Neural cell (in vitro differentiated cells): ENCODE results near the gene SECTM1.

Experiments used
- CTCF ChIP-seq: fragments of 450-650 bp; IDR thresholded peaks from 2 replicates; pipeline ENCODE4 v1.5.1; 2014; ENCODE audit warnings: antibody characterized with exemption, mild to moderate bottlenecking, moderate library complexity; ENCODE audit not compliant: poor library complexity, severe bottlenecking
- EP300 ChIP-seq: fragments of 450-650 bp; conservative IDR thresholded peaks from 2 replicates; pipeline ENCODE4 v1.6.1; 2014; ENCODE audit warnings: antibody characterized with exemption, mild to moderate bottlenecking, moderate library complexity; ENCODE audit not compliant: poor library complexity, severe bottlenecking
- EZH2 ChIP-seq: fragments of 200-600, 300-800 bp; shearing (Covaris generic), sonication (generic); IDR thresholded peaks from 2 replicates; pipeline ENCODE4 v1.6.1; 2014; ENCODE audit warnings: antibody characterized with exemption, low read length, borderline replicate concordance, mild to moderate bottlenecking; ENCODE audit not compliant: insufficient read depth, poor library complexity, severe bottlenecking
- MXI1 ChIP-seq: fragments of 450-650 bp; conservative IDR thresholded peaks from 2 replicates; pipeline ENCODE4 v1.6.1; 2014; ENCODE audit warnings: antibody characterized with exemption, mild to moderate bottlenecking; ENCODE audit not compliant: poor library complexity, severe bottlenecking
- POLR2AphosphoS5 ChIP-seq: IDR thresholded peaks from 2 replicates; pipeline ENCODE4 v1.6.1; 2012
- RAD21 ChIP-seq: fragments of 450-650 bp; conservative IDR thresholded peaks from 2 replicates; pipeline ENCODE4 v1.6.1; 2014; ENCODE audit warnings: antibody characterized with exemption, mild to moderate bottlenecking, moderate library complexity
- REST ChIP-seq: IDR thresholded peaks from 2 replicates; pipeline ENCODE4 v1.6.1; 2012; ENCODE audit warnings: borderline replicate concordance
- SMC3 ChIP-seq: fragments of 450-650 bp; conservative IDR thresholded peaks from 2 replicates; pipeline ENCODE4 v1.6.1; 2014; ENCODE audit warnings: antibody characterized with exemption, mild to moderate bottlenecking, moderate library complexity; ENCODE audit not compliant: poor library complexity
- TAF1 ChIP-seq: IDR thresholded peaks from 2 replicates; pipeline ENCODE4 v1.6.1; 2012; ENCODE audit warnings: low read depth

- peak; percentile 43 for TF ChIP-seq CTCF
- TF ChIP-seq EZH2 = no peak
- TF ChIP-seq EP300 = no peak
- peak; percentile 28 for TF ChIP-seq RAD21
- peak; percentile 29 for TF ChIP-seq SMC3
- no peak for TF ChIP-seq REST
- no peak for TF ChIP-seq POLR2AphosphoS5
- TF ChIP-seq TAF1 = no peak
- no peak for TF ChIP-seq MXI1
Observed at GRCh38 chr17:82358465-82359350, 25.1 kb upstream of the SECTM1 start, which contains the start of gene TEX19.
